Stomach (tissue), 4 donors: Measurements from ENCODE around the gene FAM24B.

Experiments used
- EP300 ChIP-seq: sonication (generic); formaldehyde crosslinking; IDR thresholded peaks from one replicate; pipeline ENCODE4 v1.6.1; 2017; ENCODE audit warnings: antibody characterized with exemption
- POLR2A ChIP-seq, 4 donors: fragments of 450-650 bp; IDR thresholded peaks; one replicate each; pipeline ENCODE4 v1.6.1; 2016; ENCODE audit warnings: antibody characterized with exemption in 4 of 4, control low read depth in 2 of 4, mild to moderate bottlenecking in 1 of 4, moderate library complexity in 1 of 4
- POLR2AphosphoS5 ChIP-seq, 3 donors: sonication (generic); formaldehyde crosslinking; IDR thresholded peaks; one replicate each; pipeline ENCODE4 v1.6.1; 2016; ENCODE audit warnings: antibody characterized with exemption in 3 of 3
- TF ChIP-seq, protein P1 (sequence below), 7 experiments: fragments of 450-650 bp in 4 of 7; fragments of 200-600 bp in 3 of 7; sonication (generic) in 3 of 7; IDR thresholded peaks; one replicate each; pipeline ENCODE4 v1.5.1; 2016 to 2019; ENCODE audit warnings: antibody characterized with exemption in 7 of 7, control low read depth in 2 of 7, mild to moderate bottlenecking in 1 of 7

DNA sequence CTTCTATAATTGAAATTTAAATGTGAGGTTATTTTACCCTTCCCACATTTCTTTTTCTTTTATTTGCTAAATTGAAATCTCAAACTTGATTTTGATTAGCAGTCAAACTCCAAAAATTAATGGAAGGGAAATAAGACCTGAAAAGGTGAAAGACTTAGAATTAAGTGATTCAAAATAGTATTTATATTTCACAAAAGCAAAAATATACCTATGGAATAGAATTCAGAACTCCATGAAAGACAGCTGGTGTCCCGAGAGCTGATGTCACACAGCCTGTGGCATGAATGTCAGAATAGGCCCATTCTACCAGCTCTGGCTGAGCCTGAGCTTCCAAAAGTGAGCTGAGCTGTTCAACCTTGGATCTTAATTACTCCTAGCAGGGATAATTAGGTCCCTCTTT is 30.9 kb upstream of the FAM24B start, which contains the start of gene FAM24A:
- TF ChIP-seq, protein P1, sequence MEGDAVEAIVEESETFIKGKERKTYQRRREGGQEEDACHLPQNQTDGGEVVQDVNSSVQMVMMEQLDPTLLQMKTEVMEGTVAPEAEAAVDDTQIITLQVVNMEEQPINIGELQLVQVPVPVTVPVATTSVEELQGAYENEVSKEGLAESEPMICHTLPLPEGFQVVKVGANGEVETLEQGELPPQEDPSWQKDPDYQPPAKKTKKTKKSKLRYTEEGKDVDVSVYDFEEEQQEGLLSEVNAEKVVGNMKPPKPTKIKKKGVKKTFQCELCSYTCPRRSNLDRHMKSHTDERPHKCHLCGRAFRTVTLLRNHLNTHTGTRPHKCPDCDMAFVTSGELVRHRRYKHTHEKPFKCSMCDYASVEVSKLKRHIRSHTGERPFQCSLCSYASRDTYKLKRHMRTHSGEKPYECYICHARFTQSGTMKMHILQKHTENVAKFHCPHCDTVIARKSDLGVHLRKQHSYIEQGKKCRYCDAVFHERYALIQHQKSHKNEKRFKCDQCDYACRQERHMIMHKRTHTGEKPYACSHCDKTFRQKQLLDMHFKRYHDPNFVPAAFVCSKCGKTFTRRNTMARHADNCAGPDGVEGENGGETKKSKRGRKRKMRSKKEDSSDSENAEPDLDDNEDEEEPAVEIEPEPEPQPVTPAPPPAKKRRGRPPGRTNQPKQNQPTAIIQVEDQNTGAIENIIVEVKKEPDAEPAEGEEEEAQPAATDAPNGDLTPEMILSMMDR (IDR thresholded peaks at IDR 0.05): no peak
- no peak for TF ChIP-seq POLR2AphosphoS5 (IDR thresholded peaks at IDR 0.05)
- TF ChIP-seq POLR2A (IDR thresholded peaks at IDR 0.05): no peak
- TF ChIP-seq EP300: no peak
